GM23338 (cell line): Measurements from ENCODE around the gene SPACA7.

Experiments used
- CREB1 ChIP-seq: fragments of 250-450 bp; sonication (Bioruptor Pico); IDR thresholded peaks from 2 replicates; pipeline ENCODE4 v1.5.0; 2020; ENCODE audit warnings: low read depth, mild to moderate bottlenecking, moderate library complexity
- CTCF ChIP-seq, 2 experiments: fragments of 200-600 bp in 1 of 2; sonication (generic) in 1 of 2; conservative IDR thresholded peaks; 2 replicates each; pipeline versions ENCODE4 v1.5.1 to v1.6.1; 2016 to 2017; ENCODE audit warnings: antibody characterized with exemption in 2 of 2, low read depth in 2 of 2, mild to moderate bottlenecking in 2 of 2, moderate library complexity in 1 of 2
- EZH2 ChIP-seq: fragments of 200-600 bp; sonication (generic); IDR thresholded peaks from one replicate; pipeline ENCODE4 v1.8.0; 2017; ENCODE audit warnings: antibody characterized with exemption, mild to moderate bottlenecking, low read depth; ENCODE audit not compliant: unreplicated experiment
- EZH2phosphoT487 ChIP-seq: fragments of 200-600 bp; sonication (generic); IDR thresholded peaks from one replicate; pipeline ENCODE4 v1.8.1; 2018; ENCODE audit warnings: antibody characterized with exemption; ENCODE audit not compliant: unreplicated experiment
- JUNB ChIP-seq: IDR thresholded peaks from one replicate; pipeline ENCODE4 v1.6.1; 2016; ENCODE audit warnings: antibody characterized with exemption; ENCODE audit not compliant: unreplicated experiment
- NANOG ChIP-seq: IDR thresholded peaks from 2 replicates; pipeline ENCODE4 v1.6.1; 2016; ENCODE audit warnings: antibody characterized with exemption, borderline replicate concordance
- POLR2AphosphoS5 ChIP-seq: IDR thresholded peaks from 2 replicates; pipeline ENCODE4 v1.6.1; 2016; ENCODE audit warnings: antibody characterized with exemption, low read depth
- REST ChIP-seq: IDR thresholded peaks from one replicate; pipeline ENCODE4 v1.6.1; 2018; ENCODE audit warnings: antibody characterized with exemption; ENCODE audit not compliant: unreplicated experiment
- STAT1 ChIP-seq: IDR thresholded peaks from one replicate; pipeline ENCODE4 v1.6.1; 2016; ENCODE audit warnings: antibody characterized with exemption; ENCODE audit not compliant: unreplicated experiment

- TF ChIP-seq CTCF (conservative IDR thresholded peaks at IDR 0.05; ENCODE audit: low read depth in 2 of 2) (no peak), JUNB (no peak), CREB1 (CRISPR knock-in tag) (no peak), REST (no peak), STAT1 (no peak), POLR2AphosphoS5 (no peak), EZH2 (no peak), EZH2phosphoT487 (no peak), NANOG (no peak)
Observed at GRCh38 chr13:112475889-112476288, 99.7 kb downstream of the SPACA7 start.
